HuH-7 (cell line): ENCODE results near the gene FSD1L.
"Not testable (repeated sequence)": the region's sequence is repeated elsewhere in the genome, so short reads cannot be mapped to it uniquely, and the experiment has no call there.

Experiments
- DNase-seq: peaks from one replicate; pipeline ENCODE4 v3.0.0; 2011; ENCODE audit warnings: low spot score

FSD1L gene

DNA sequence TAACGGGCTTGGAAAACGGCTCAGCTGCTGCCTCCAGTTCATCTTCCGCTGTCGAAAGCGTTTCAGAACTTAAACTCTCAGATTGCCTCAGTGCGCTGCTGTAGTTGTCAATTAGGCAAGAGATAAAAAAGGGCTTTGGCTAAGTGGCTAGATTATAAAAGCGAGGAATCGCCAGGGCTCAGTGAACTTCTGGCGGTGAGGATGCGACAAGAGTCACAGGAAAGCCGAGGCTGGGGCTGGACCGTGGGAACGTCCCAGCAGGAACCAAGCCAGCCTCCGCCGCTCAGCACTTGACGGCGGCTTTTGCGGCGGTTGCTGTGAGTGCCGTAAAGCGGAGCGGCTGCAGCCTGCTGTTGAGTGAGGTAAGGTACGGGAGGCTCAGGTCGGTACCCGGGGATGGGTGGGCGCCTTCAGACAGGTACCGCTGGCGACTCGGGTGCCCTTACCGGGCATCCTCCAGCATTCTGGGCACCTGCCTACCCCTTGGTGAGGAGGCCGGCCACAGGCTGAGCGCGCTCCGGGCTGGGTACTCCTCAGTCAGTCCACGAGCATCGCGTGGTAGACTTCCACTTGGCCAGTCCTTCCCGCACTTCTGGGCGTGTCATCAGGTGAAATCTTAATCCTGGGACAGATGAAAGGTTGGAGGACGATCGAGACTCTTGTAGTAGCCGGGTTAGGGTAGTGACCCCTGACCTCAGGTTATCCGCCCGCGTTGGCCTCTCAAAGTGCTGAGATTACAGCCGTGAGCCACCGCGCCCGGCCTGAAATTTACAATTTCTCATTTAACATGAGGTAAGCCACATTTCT, 110.2 kb downstream of the FSD1L start, which contains the start of gene FKTN:
Gene FKTN (plus strand): TSS at position 328 of the 807 bp plus-strand sequence. CDS start 16,902 bp downstream, outside the sequence.
- peak; percentile 87 for DNase-seq

DNA sequence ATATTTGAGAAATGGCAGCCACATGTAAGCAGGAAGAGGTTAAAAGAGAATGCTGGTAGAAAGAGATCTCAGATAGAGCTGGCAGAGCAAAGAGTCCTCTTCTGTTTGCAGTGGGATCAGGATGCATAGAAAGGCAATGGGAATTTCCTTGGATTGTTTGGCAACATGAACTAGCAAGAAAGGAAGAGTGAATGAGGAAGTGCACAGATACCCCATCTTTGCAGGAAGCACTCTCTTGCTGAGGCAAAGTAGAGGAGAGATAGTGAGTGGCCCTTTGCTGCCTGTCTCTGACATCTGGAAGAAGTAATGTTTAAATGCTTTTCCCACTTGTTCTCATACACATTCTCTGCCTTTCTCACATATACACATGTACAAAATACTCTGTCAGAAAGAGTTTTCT, 124.6 kb downstream of the FSD1L start:
- DNase-seq = no peak

DNA sequence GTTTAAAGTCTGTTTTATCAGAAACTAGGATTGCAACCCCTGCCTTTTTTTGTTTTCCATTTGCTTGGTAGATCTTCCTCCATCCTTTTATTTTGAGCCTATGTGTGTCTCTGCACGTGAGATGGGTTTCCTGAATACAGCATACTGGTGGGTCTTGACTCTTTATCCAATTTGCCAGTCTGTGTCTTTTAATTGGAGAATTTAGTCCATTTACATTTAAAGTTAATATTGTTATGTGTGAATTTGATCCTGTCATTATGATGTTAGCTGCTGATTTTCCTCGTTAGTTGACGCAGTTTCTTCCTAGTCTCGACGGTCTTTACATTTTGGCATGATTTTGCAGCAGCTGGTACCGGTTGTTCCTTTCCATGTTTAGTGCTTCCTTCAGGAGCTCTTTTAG, 132.1 kb downstream of the FSD1L start:
- not testable (repeated sequence) for DNase-seq

DNA sequence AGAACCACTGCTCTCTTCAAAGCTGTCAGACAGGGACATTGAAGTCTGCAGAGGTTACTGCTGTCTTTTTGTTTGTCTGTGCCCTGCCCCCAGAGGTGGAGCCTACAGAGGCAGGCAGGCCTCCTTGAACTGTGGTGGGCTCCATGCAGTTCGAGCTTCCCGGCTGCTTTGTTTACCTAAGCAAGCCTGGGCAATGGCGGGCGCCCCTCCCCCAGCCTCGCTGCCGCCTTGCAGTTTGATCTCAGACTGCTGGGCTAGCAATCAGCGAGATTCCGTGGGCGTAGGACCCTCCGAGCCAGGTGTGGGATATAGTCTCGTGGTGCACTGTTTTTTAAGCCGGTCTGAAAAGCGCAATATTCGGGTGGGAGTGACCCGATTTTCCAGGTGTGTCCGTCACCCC, 133.7 kb downstream of the FSD1L start:
- DNase-seq = not testable (repeated sequence)

DNA sequence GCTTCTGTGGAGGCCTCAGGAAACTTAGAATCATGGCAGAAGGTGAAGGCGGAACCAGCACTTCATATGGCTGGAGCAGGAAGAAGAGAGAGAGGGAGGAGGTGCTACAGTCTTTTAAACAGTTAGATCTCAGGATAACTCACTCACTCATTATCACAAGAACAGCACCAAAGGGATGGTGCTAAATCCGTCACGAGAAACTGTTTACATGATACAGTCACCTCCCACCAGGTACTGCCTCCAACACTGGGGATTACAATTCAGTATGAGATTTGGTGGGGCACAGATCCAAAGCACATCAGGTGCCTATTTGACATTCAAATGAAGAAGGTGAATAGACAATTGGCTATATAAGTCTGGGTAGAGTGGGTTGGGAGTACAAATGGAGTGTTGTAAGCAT, 145.3 kb downstream of the FSD1L start:
- DNase-seq = no peak
